ENCODE data around the gene MTNR1B. TPM values are rescaled to one million over a fixed set of nuclear protein-coding genes. Genes with fewer than 3 reads are reported as not detected.

MTNR1B gene
- total RNA-seq, 1 donor from 2014 or later, result not detected

DNA sequence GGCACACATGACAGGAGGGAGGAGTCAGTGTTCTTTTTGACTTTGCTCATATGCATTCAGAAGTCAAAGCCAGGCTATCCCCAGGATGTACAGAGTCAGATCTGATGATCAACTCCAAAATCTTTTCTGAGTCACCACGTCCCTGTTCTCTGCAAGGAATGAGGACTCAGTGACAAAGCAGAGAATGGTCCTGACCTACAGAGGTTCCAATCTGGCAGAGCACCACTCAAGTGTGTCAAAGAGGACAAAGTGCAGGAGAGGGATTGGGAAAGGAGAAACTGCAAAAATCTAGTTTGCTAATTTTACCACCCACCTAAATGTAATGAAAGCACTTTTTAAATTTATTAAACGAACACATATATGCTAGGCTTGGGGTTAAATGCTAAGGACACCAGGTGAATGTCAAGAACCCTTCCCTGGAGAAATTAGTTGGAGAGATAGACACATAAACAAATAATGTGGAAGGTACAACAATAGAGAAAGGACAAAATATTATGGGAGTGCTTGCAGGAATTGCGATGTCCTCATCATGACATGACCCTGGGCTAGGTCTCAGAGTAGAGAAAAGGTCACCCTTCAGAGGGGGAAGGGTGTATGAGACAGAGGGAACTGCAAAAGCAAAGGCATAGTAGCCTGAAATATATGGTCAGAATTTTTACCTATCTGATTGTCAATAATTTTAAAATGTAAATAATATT is 56.3 kb downstream of the MTNR1B start:
- DNase-seq (ENCODE audit: low spot score), result no peak
- intact Hi-C loops (cut with DNase I), result no loop called here

DNA sequence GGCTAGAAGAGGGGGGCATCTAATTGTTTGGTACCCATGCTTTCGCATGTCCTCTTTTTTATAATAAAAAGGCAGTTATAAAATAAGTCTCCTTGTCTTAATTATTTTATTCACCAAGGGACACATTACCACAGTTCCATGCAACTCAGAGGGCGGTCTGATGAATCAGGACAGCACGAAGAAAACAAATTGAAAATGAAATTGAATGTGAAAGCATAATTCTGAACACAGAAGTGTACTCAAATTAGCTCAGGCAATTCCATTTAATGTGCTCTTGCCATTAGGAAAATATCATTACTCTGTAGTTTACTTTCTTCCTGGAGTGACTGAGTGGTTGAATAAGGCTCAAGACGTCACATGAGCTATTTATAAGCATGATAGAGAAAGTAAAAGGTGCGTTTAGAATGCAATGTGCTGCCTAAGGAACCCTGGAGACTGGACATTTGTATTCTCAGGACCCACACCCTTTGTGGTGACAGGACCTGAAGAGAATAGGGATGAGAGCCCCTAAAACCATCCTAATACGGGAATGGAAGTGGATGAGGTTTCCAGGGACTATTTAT is 59.6 kb downstream of the MTNR1B start:
- intact Hi-C loops (cut with DNase I), result no loop called here
- no peak for DNase-seq (ENCODE audit: low spot score)

DNA sequence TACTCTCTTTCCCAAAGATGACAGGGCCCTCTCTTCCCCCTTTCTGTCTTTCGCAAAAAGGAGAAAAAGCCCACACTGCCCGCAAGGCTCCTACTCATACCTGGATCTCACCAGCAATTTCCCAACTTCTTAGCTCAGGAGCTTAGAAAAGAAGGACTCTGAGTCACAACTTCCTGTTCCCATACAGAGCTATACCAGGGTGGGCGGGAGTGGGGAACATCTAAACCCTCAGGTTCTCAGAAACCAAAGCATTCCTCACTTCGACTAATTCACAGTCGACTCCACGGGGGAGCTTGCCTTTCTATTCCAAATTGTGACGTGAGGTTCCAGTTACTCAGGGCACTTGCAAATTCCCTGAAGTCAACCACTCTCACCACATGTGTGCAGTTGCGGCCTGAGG is 61.9 kb downstream of the MTNR1B start:
- intact Hi-C loops (cut with DNase I), result no loop called here
- no peak for DNase-seq (ENCODE audit: low spot score)

Other genes starting within 250 kb of the MTNR1B start
- 7.3 TPM for gene SLC36A4, start 228.3 kb downstream of the MTNR1B start, total RNA-seq